Esophagus squamous epithelium (tissue), 5 donors: ENCODE measurements around the gene MAP7D2. TPM values are rescaled to one million over a fixed set of nuclear protein-coding genes. Genes with fewer than 3 reads are reported as not detected.

Experiments used
- DNase-seq: peaks from one replicate; lab custom pipeline; 2025; lab: John Stamatoyannopoulos, UW
- H3K27ac ChIP-seq, 4 donors: fragments of 200-600 bp; sonication (generic); one replicate each; pipeline ENCODE4 v1.5.1; 2016 to 2019; ENCODE audit warnings: mild to moderate bottlenecking in 1 of 4
- H3K27me3 ChIP-seq, 4 donors: fragments of 200-600 bp; sonication (generic); 1 replicate in 3 of 4; 2 replicates in 1 of 4; pipeline versions ENCODE4 v1.5.1 to v1.6.0; 2017 to 2021; ENCODE audit warnings: antibody characterized with exemption in 1 of 4
- H3K36me3 ChIP-seq, 3 donors: fragments of 200-600 bp; sonication (generic); one replicate each; pipeline ENCODE4 v1.5.1; 2016 to 2019
- H3K4me1 ChIP-seq, 3 donors: fragments of 200-600 bp; sonication (generic); one replicate each; pipeline ENCODE4 v1.5.1; 2017 to 2019
- H3K4me3 ChIP-seq, 4 donors: fragments of 200-600 bp; sonication (generic); 1 replicate in 3 of 4; 2 replicates in 1 of 4; pipeline ENCODE4 v1.5.1; 2016 to 2019; ENCODE audit warnings: mild to moderate bottlenecking in 2 of 4, moderate library complexity in 1 of 4
- H3K9me3 ChIP-seq, 3 donors: fragments of 200-600 bp; sonication (generic); one replicate each; pipeline ENCODE4 v1.5.1; 2016 to 2019
- POLR2A ChIP-seq, 4 donors: fragments of 450-650 bp; IDR thresholded peaks; one replicate each; pipeline ENCODE4 v1.6.1; 2017; ENCODE audit warnings: antibody characterized with exemption in 4 of 4, mild to moderate bottlenecking in 4 of 4, moderate library complexity in 3 of 4
- WGBS, 2 donors: methylation state at CpG; one replicate each; pipeline ENCODE4 v1.1.5; 2018; 5-methylcytosine and 5-hydroxymethylcytosine counted together
- intact Hi-C: fragments of 100-400 bp; cut with DNase I; formaldehyde crosslinking; loops from one replicate; pipeline ENCODE4 v1.15.0; 2022
- total RNA-seq, 4 donors: library from RNA; depleted of rRNA; stranded (reverse); fragments of >200 nt; gene quantifications; one replicate each; pipeline ENCODE4 v1.1.0, GENCODE V29; 2016
- TF ChIP-seq, protein P1 (sequence below), 6 experiments: fragments of 450-650 bp in 4 of 6; fragments of 200-600 bp in 2 of 6; sonication (generic) in 2 of 6; IDR thresholded peaks; one replicate each; pipeline ENCODE4 v1.5.1; 2016 to 2019; ENCODE audit warnings: antibody characterized with exemption in 6 of 6, mild to moderate bottlenecking in 4 of 6, moderate library complexity in 4 of 6
- donor health status: DM: yes; HTN: yes; CAD: no.

The MAP7D2 gene
- total RNA-seq, 4 donors from 2014 or later = 0.09 to 0.75 (median 0.38) TPM; not detected in 1

DNA sequence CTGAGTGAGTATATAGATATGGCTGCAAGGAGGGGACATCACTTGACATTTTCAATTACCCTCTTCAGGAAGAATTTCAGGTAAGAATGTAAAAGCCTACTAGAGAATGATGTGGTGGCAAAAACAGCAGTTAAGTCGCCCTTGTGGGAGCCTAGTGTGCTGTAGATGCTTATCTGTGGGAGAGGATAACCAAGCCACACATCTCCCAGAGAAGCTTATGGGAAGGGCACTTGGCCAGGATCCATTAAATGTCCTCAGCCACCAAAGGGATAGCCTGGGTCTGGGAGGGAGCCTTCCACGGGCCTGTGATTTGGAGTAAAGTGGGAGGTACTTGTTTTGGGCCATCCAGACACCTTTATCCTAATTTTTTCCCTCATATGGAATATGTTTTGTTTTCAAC lies 84.5 kb downstream of the MAP7D2 start:
- Histone ChIP-seq H3K27me3 (no peaks in the 10 kb centered on the region), H3K36me3 (no peaks in the 10 kb centered on the region), H3K27ac (no peak overlapping the region), H3K9me3 (no peaks in the 10 kb centered on the region), H3K4me1 (no peaks in the 10 kb centered on the region), H3K4me3 (no peak overlapping the region)
- 45 to 63% methylated on average over 1 to 2 of the region's 2 CpGs for WGBS, 2 donors
- intact Hi-C loops = no loop called here
- no peak for TF ChIP-seq POLR2A (IDR thresholded peaks at IDR 0.05)
- TF ChIP-seq, protein P1, sequence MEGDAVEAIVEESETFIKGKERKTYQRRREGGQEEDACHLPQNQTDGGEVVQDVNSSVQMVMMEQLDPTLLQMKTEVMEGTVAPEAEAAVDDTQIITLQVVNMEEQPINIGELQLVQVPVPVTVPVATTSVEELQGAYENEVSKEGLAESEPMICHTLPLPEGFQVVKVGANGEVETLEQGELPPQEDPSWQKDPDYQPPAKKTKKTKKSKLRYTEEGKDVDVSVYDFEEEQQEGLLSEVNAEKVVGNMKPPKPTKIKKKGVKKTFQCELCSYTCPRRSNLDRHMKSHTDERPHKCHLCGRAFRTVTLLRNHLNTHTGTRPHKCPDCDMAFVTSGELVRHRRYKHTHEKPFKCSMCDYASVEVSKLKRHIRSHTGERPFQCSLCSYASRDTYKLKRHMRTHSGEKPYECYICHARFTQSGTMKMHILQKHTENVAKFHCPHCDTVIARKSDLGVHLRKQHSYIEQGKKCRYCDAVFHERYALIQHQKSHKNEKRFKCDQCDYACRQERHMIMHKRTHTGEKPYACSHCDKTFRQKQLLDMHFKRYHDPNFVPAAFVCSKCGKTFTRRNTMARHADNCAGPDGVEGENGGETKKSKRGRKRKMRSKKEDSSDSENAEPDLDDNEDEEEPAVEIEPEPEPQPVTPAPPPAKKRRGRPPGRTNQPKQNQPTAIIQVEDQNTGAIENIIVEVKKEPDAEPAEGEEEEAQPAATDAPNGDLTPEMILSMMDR (IDR thresholded peaks at IDR 0.05) = no peak
- no peak for DNase-seq

GRCh38 chrX:20029728-20030127 lies 87.0 kb downstream of the MAP7D2 start:
- intact Hi-C loops = no loop called here

DNA sequence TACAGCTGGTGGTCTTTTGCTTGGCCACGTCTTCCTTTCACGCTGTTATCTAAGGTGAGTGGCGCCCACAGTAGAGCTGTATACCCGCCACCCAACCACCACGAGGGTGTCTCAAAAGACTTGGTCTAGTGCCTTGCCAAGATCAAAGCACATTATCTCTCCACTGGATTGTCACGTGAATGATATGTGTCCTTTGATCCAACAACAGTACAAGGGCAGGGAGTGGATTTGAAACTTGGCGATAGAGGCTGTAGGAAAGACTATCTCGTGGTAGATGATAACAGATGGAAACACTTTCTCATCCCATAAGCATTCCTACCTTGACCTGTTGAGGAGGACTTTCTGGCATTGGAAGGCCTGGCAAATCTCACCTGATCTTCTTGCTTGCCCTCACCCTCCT lies 88.1 kb downstream of the MAP7D2 start:
- Histone ChIP-seq H3K4me1 (no peaks in the 10 kb centered on the region), H3K9me3 (no peaks in the 10 kb centered on the region), H3K27me3 (no peaks in the 10 kb centered on the region), H3K27ac (no peak overlapping the region), H3K4me3 (no peak overlapping the region), H3K36me3 (no peaks in the 10 kb centered on the region)
- intact Hi-C loops = no loop called here
- no peak for DNase-seq
- TF ChIP-seq POLR2A (IDR thresholded peaks at IDR 0.05) = no peak
- TF ChIP-seq, protein P1 (IDR thresholded peaks at IDR 0.05) = no peak
- WGBS, 2 donors = 86 to 97% methylated on average over 5 to 8 of the region's 8 CpGs

More at GRCh38 chrX:20029728-20030127, 87.0 kb downstream of the MAP7D2 start:
- no peak overlapping the region for H3K27ac ChIP-seq
- no peak for DNase-seq
- WGBS, 2 donors = 33 to 40% methylated on average over 1 to 2 of the region's 2 CpGs
- no peaks in the 10 kb centered on the region for H3K27me3 ChIP-seq
- no peak overlapping the region for H3K4me3 ChIP-seq
- H3K9me3 ChIP-seq = no peaks in the 10 kb centered on the region
- H3K36me3 ChIP-seq = no peaks in the 10 kb centered on the region
- no peaks in the 10 kb centered on the region for H3K4me1 ChIP-seq
- TF ChIP-seq POLR2A (IDR thresholded peaks at IDR 0.05) = no peak
- TF ChIP-seq, protein P1 (IDR thresholded peaks at IDR 0.05) = no peak

DNA sequence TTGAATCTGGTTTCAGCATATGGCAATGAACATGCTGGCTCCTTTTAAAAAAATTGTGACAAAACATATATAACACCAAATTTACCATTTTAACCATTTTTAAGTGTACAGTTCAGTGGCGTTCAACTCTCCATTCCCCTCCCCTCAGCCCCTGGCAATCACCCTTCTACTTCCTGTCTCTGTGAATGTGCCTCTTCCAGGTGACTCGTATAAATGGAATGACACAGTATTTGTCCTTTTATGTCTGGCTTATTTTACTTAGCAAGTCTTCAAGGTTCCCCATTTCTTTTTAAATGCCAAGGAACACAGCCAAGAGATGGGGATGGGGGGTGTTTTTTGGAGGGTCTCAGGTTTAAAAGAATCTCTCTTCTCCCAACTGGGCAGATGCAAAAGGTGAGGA lies 90.4 kb downstream of the MAP7D2 start:
- no peaks in the 10 kb centered on the region for H3K9me3 ChIP-seq
- no peak for TF ChIP-seq POLR2A (IDR thresholded peaks at IDR 0.05)
- TF ChIP-seq, protein P1 (IDR thresholded peaks at IDR 0.05) = no peak
- DNase-seq = no peak
- intact Hi-C loops = no loop called here
- H3K36me3 ChIP-seq = no peaks in the 10 kb centered on the region
- no peaks in the 10 kb centered on the region for H3K4me1 ChIP-seq
- no peak overlapping the region for H3K27ac ChIP-seq
- H3K27me3 ChIP-seq = no peaks in the 10 kb centered on the region
- 20 to 30% methylated on average over 2 of the region's 2 CpGs for WGBS, 2 donors
- no peak overlapping the region for H3K4me3 ChIP-seq

DNA sequence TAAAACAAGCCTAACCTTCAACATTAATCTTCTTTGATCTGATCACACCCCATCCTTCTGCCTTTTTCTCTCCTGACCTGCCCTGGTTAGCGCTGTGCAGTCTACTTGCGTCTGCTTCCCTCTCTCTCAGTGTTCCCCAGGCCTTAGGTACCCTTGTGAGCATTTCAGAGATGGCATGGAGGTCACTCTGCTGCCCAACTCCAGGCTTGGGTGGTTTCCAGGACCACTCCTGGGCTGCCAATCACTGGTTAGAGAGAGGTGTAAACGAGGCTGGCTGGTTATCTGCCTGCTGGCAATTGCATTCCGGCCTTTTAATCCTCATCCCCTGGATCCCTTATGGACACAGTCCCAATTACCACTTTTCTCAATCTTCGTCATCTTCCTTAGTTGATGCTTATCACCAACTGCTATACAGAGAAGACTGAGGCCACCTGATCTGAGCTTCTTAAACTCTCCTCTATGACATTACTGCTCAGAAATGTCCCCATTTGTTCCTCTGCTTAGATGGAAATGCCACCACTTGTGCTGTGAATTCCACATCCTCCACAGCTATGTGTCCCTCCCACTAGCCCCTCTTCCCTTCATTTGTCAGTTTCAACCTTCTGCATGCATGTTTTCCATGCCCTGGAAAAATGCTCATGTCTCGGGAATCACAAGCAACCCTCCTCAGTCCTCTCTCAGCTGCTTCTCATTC lies 96.9 kb downstream of the MAP7D2 start:
- intact Hi-C loops = no loop called here
- Histone ChIP-seq H3K36me3 (no peaks in the 10 kb centered on the region), H3K4me1 (no peaks in the 10 kb centered on the region), H3K27me3 (no peaks in the 10 kb centered on the region), H3K27ac (no peak overlapping the region), H3K9me3 (no peaks in the 10 kb centered on the region), H3K4me3 (no peak overlapping the region)
- no peak for DNase-seq
- no peak for TF ChIP-seq POLR2A (IDR thresholded peaks at IDR 0.05)
- TF ChIP-seq, protein P1 (IDR thresholded peaks at IDR 0.05) = no peak
- WGBS, 2 donors = 71 to 91% methylated on average over 6 of the region's 6 CpGs
